GM19328 (cell line): Measurements from ENCODE around the gene DGCR6L.
"Not testable (repeated sequence)": the region's sequence is repeated elsewhere in the genome, so short reads cannot be mapped to it uniquely, and the experiment has no call there.

ENCODE experiments used
- ATAC-seq: cut with Tn5 transposase; IDR thresholded peaks from one replicate; pipeline ENCODE4 v1.9.1; 2021; ENCODE audit warnings: mild to moderate bottlenecking, moderate library complexity; ENCODE audit not compliant: unreplicated experiment

The DGCR6L gene

DNA sequence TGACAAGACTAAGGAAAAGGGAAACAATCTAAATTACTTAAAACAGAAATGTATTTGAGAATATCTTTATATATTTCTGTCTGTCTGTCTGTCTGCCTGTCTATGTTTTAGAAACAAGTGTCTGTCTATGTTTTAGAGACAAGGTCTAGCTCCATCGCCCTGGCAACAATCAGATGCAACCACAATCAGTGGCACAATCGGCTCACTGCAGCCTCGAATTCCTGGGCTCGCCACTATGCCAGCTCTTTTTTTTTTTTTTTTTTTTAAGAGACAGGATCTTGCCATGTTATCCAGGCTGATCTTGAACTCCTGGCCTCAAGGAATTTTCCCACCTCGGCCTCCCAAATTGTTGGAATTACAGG lies 8.7 kb upstream of the DGCR6L start:
- not testable (repeated sequence) for ATAC-seq

GRCh38 chr22:20325996-20326395 lies 6.1 kb upstream of the DGCR6L start:
- ATAC-seq = not testable (repeated sequence)

DNA sequence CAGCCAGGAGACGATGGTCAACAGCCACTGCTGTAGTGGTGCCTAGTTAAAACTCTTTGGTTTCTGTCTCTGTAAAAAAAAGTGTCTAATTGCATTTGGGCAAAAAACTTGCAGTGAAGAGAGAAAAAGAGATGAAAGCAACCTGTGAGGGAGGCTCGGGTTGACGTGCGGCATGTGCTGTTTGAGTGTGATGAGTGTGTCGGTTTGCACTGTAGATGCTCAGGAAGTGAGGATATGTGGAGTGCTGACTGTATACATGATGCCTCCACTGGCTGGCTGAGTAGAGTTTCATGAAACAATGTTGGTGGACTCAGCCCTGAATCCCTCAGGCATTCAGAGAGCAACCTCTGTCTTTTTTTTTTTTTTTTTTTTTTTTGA lies 4.3 kb upstream of the DGCR6L start:
- no peak for ATAC-seq

DNA sequence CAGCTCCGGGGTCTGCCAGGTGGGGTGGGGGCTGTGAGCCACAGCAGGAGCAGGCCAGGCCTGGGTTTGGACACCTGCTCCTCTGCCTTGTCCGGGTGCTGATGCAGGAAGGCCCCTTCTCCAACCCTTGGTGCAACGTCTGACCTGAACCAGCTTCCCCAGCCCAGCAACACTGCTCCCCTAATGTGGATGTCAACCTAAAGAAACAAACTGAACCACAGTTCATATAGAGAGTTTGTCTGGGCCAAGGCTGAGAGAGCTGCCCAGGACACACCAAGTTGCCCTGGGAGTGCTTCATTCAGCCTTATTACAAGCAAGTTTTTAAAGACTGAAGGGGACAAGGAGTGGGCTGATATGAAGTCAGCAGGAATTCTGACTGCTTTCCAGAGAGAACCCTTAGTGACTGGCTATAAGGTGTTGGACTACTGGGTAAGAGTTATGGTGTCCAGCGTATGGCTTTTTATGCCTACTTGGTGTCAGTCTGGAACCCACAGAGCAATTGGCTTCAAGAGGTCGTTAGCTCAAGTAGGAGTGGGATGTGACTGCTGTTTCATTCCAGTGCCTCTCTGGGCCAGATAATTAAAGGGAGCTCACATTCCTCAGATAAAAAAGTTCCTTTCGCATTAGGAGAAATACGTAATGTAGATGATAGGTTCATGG lies 1.8 kb upstream of the DGCR6L start:
- ATAC-seq = not testable (repeated sequence)

DNA sequence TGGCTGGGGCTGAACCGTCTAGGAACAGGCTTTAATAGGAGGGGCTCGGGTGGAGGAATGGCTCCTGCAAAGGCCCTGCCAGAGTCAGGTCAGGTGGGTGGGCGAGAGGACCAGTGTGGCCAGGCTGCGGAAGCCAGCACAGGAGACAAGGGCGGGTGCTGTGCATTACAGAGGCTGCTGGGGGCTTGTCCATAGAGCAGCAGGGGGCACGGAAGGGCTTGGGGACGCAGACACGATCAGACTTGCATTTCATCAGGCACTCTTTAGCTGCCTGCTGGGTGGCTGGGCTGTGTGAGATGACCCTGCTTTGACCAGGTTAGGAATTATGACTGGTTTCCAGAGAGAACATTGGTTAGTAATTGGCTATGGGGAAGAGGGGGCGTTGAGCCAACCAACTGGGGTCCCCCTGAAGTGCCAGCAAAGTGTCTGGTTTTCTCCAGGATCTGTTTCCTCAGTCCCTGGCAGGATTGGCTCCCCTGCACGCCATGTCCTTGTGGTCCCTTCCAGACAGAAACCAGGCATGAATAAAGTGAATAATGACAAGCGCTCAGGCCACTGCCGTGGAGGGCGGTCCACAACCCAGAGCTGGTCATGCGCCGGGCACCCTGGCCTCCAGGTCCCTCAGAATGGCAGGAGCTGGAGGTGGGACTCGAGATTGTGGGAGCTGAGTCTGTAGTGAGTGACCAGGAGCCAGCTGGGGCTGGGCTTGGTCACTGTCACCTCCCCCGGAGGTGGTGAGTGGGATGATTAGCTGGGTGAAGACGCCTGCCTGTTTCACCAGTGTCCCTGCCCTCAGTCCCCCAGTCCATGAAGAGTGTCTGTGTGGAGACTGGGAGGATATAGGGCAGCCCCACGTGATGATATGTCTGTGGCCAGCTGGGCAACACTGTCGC lies 1.0 kb upstream of the DGCR6L start:
- not testable (repeated sequence) for ATAC-seq

DNA sequence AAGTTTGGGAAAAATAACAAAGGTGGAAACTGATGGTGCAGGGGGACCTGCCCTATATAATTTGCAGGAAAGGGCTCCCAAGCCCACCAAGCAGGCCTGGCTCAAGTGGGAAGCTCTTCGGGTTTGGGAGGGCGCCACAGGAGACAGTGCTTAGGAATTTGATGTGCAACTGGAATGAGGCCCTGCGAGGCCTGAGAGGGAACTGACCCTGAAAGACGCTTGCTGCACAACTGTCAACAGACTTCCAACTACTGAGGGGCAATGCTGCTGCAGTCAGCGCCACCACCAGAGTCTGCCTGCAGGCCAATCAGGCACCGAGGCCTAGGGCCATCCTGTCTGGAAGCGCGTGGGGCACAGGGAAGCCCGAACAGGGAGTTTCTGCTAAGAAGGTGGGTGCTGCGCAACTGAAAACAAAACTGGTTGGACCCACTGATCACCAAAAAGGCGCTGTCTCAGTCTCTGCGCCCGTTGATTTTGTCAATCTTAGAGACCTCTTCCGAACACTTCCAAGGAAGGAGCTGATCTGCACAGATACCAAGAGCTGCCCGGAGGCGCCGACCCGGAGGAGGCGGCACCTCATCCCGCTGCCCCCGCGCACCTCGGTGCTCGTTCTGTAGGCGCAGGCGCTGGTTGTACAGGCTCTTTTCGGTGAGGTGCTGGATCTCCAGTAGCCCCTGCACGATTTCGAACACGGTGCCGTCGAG lies 667 bp downstream of the DGCR6L start:
- no peak for ATAC-seq

DNA sequence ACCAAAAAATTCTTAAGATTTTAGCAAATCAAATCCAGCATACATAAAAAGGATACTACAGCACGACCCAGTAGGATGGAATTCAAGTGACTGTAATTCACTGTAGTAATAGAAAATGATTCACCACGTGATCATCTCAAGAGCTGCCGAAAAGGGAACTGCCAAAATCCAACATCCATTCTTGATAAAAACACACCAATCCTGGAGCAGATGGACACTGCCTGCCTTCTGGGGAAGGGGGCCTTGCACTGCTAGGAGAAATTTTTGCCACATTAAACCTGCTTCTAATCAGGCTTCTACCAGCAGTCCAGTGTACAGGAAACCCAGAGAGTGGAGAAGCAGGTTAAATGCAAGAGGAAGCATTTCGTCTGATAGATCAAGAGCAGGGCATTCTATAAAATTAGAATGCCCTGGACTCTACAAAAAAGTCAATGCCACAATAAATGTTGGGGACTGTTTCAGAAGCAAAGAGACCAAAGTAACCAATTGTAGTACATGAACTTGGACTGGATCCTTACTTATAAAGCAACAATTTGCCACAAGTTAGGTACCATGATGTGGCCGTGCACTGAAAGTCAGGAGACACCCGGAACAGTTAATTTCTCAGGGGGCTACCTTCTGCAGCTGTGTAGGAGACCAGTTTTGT lies 1.7 kb downstream of the DGCR6L start:
- ATAC-seq = not testable (repeated sequence)

- ATAC-seq = not testable (repeated sequence)
These were observed 2.3 kb downstream of the DGCR6L start for GRCh38 chr22:20317402-20318042.

DNA sequence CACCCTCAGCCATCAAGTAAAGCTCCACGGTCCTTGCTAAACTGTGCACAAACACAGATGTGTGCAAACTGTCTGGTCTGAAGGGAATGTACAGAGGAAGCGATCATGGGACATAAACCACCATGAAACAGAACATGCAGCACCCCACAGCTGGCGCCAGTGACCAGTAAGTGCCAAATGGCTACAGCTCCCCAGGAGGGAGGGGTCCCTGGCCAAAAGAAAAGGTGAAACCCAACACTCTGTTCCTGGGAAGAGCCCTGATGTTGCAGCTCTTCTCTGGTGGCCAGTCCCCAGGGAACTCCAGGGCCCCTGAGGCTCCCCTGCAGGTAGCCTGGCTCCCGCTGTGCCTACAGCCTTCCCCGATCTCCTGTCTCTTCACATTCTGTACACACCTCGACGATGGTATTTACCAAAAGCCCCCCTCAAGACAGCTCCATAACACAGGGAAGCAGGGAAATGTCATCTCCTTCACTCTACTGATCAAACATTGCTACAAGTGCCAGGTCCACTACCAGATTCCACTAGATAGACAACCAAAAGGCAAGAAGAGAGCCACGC lies 2.9 kb downstream of the DGCR6L start:
- no peak for ATAC-seq

- no peak for ATAC-seq
These were observed 3.5 kb downstream of the DGCR6L start for GRCh38 chr22:20316217-20316843.

GRCh38 chr22:20315337-20316216 lies 4.3 kb downstream of the DGCR6L start:
- no peak for ATAC-seq

GRCh38 chr22:20314741-20315336 lies 5.0 kb downstream of the DGCR6L start:
- ATAC-seq = not testable (repeated sequence)

DNA sequence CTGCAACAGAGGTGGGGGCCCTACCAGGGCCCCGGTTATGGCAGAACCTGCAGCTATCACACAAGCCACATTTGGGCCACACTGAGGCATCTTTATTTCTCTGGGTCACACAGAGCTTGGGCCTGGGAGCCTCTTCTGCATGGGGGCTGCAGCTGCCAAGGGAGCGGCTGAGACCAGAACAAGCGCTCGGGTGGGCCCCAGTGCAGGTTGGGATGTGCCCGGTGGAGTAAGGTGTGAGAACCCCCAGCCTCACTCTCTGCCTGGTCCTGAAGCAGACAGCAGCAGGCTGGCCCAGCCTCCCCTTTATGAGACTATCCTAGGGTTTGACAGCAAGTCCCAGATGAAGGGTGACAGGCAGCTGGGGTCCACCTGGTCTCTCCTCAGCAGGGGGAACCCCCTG lies 5.7 kb downstream of the DGCR6L start:
- not testable (repeated sequence) for ATAC-seq

- not testable (repeated sequence) for ATAC-seq
These were observed 6.4 kb downstream of the DGCR6L start for GRCh38 chr22:20313306-20314077.

- ATAC-seq = no peak
These were observed 7.3 kb downstream of the DGCR6L start for GRCh38 chr22:20312396-20313191.

DNA sequence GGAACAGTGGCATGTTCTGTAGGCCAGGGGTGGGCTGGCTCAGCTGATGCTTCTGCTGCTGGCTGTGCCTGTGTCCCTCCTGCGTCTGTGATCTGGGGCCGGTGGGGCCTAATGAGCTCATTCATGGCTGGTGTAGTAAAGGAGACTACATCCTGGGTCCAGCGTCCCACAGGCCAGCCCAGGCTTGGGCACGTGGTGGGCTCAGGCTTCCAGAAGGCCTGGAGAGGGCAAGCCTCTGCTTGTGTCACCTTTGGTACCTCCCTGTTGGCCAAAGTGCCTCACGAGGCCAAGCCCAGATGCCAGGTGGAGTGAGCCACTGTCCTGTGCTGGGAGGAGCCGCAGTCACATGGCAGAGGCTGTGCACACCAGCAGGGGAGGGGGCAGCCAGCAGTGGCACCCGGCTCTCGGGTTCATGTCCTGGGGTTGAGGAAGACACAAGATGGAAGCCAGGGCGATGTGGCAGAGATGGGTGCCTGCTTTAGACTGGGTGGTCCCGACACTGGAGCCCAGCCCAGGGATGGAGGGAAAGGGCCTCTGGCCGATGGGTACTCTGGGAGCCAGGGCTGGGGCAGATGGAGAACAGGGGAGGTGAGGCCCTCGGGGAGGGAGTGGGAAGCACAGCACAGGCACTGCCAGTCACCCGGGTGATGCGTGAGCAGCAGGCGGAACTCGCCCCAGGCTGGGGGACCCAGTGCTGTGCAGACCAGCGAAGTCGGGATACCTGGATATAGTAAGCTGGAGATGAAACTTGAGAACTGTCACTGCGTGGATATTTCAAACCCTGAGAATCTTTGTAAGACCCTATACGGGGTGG lies 8.4 kb downstream of the DGCR6L start:
- not testable (repeated sequence) for ATAC-seq
